Lung microvascular endothelial cell (primary cell): Measurements from ENCODE around the gene RARB. TPM values are rescaled to one million over a fixed set of nuclear protein-coding genes. Genes with fewer than 3 reads are reported as not detected.

Experiments
- DNase-seq, 2 donors: peaks; one replicate each; pipeline versions ENCODE4 v3.0.0 to v3.0.0-alpha.2; 2010; ENCODE audit warnings: low read depth in 2 of 2
- total RNA-seq: library from RNA; depleted of rRNA; stranded (reverse); fragments of >200 nt; gene quantifications from 2 replicates; pipeline ENCODE4 v1.2.1, GENCODE V29; 2014

RARB gene
- total RNA-seq, 1 donor from 2014 or later, result 2.4 TPM

- DNase-seq, result no peak
Measured at GRCh38 chr3:25503898-25504301, 75.8 kb downstream of the RARB start.

GRCh38 chr3:25505581-25505980 is 77.5 kb downstream of the RARB start:
- no peak for DNase-seq

GRCh38 chr3:25507811-25508210 is 79.7 kb downstream of the RARB start:
- no peak for DNase-seq

- no peak for DNase-seq
Measured at GRCh38 chr3:25508433-25508832, 80.4 kb downstream of the RARB start.

GRCh38 chr3:25508901-25509300 is 80.8 kb downstream of the RARB start:
- DNase-seq, result peak in 1 of 2 donors; percentile 83

DNA sequence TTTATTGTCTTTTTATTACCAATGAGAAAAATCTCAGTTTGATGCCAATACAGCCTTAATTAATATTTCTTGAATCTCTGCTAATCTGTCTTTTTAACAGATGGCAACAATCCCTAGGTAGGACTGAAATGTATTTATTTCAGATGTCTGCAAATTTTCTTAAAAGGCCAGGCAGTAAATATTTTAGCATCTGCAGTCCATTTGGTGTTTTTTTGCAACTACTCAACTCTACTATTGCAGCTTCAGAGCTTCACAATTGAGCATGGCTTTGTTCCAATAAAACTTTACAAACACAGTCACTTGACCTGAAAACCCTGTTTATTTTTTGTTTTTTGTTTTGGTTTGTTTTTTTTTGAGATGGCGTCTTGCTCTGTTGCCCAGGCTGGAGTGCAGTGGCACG is 82.7 kb downstream of the RARB start:
- DNase-seq, result no peak

DNA sequence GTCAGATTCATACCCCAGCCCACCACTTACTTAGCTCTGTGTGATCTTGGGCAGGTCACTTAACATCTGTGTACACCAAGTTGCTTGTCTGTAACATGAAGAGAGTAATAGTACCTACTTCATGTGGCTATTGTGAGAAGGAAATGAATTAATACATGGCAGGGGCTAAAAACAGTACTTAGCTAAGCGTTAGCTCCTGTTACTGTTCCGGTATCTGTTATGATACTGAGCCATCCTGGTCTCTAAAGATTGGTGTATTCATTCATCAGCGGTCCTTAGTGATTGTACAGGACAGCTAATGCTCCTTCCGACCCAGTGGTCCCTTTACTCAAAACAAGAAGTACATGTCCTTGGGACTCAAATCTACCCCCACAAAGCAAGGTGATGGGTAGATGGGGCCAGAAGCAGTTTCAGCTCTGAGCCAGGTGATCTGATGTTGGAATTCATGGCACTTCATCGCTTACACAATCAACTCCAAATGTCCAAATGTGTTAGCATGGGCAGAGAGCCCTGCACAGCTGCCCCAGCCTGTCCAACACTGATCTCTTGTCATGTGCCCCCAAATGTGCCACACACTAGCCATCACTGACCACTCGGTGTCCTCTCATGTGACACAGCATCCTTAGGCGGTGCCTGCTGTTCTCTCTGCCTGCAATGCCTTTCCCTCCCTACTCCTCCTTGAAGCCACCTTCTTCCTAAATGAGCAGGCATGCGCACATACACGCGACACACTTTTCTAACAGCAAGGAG is 84.1 kb downstream of the RARB start:
- no peak for DNase-seq

DNA sequence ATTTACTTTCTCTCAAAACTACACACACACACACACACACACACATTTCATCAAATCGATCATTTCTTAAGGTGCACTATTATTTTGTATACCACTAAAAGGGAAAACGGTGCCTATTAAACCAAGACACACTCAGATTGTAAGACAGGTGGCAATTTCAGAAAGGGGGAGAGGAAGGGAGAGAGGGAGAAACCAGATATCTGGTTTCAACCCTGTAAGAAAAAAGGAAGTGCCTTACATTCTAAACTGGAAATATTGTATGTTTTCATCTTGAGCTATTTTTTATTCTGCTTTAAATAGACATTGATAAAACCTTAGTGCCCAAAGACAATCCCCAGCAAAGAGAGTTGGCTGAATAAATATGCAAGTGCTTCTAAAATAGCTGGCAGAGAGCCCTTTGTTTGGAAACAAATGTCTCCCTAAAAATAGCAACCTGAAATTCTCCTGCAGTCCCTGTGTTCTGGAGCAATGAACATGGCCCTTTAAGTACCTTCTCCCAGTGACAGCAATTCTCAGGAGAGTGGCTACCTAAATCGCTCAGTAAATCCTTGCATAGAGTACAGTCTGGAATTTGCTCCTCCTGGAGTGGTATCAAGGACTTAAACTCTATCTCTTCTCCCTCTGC is 85.7 kb downstream of the RARB start:
- no peak for DNase-seq

DNA sequence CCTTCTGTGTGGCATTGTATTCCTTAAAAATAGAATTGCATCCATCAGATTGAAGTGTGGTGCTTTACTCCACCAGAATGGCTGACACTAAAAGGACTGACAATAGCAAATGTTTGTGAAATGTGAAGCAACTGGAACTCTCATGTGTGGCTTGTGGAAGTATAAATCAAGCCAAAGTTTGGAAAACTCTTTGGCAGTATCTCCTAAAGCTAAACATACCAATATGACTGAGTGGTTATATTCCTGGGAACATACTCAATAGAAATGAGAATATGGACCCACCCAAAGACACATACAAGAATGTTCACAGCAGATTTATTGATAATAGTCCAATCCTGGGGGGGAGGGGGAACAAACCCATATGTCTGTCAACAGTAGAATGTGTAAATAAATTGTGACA is 87.1 kb downstream of the RARB start:
- no peak for DNase-seq

DNA sequence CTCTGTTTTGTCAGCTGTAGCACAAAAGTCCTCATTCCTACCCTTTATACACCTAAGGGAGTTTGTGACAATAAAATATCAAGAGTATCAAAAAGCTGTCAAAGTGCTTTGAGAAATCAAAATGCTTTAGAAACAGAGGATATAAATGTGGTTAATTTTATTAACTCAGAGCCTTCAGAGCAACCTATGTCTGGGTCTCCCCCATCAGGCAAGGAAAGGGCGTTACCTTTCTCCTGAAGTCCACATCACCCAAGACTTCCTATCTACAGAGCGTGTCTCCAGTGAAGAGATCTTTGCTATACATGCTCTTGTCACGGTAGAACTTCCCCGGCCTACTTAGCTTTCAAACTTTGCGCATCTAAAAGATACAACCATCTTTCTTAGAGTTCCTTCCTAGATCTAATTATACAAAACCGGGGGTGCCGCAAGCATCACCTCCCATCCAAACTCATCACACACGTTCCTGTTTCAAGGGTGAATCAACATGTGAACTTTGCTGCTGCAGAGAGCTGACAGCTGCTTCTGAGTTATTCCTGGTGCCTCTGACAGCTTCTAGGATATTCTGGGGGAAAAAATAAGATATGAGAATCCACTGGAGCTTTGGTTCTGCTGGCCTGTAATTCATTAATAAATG is 93.0 kb downstream of the RARB start:
- DNase-seq, result no peak

DNA sequence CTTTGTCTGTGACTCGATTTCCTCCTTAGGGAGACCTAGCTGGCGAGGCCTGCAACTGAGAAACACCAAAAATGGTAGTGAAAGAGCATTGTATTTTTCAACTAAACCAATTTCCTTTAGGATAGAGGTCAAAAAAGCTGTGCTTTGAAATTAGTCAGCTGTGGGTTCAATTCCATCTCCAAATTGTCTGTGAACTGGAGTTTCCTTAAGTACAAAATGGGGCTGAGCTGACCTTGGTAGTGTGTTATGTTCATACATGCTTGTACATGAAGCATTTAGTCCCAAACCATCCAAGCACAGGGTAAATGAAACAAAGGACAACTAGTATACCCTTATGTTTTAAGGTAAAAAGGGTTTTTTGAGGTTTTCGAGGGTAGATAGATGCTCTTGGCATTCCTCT is 99.3 kb downstream of the RARB start:
- DNase-seq, result no peak

DNA sequence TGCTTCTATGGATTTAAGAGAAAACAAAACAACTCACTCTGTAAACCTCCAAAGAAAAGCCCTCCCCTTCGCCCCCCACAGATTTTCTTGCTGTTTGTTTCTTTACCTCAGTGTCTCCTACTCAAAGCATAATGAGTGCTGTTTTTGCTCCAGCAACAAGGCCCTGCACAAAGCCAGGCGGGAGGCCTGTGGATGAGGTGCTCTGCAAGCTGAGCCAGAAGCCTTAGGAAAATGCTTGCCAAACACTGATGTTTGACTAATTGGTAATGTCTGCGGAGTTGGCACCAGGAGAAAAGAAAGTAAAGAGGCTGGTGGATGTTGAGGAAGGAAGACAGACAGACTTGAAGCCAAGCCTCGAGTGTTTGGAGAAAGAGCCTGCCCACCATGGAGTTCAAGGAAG is 99.7 kb downstream of the RARB start:
- peak in 1 of 2 donors; percentile 39 for DNase-seq

- DNase-seq, result no peak
Measured at GRCh38 chr3:25531971-25532370, 103.9 kb downstream of the RARB start.

DNA sequence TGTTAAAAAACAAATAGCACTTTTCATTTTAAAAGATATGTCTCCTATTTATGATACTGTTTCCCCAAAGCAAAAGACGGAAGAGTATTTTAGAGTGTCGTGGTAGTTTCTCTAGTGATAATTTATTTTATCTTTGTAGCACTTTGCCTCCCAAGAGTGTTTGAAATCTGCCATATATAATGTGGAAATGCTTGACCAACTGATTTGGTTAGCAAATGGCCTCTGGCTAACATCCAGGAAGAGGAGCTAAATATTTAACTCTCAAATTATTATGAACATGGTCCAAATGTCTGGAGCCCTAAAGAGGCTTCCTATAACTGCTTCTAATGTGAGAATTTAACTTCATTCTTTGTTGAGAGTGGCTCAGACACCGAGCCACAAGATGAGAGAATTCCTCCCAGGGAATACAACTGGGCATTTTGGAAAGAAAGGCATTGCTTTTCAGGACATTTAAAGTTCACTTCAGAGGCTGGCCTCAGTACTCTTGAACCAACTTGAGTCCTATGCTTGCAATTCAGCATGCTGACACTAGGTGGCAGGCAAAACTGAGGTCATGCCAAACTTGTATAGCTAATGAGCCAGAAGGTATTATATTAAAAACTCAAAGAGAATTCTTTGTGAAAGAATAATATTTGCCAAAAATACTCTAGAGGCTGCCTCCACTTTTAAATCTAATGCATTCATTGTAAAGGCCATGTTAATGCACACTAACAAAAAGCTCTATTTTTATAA is 104.5 kb downstream of the RARB start:
- no peak for DNase-seq

- no peak for DNase-seq
Measured at GRCh38 chr3:25533399-25533798, 105.3 kb downstream of the RARB start.

GRCh38 chr3:25534007-25534406 is 105.9 kb downstream of the RARB start:
- DNase-seq, result no peak

- DNase-seq, result no peak
Measured at GRCh38 chr3:25536521-25537391, 108.7 kb downstream of the RARB start.

DNA sequence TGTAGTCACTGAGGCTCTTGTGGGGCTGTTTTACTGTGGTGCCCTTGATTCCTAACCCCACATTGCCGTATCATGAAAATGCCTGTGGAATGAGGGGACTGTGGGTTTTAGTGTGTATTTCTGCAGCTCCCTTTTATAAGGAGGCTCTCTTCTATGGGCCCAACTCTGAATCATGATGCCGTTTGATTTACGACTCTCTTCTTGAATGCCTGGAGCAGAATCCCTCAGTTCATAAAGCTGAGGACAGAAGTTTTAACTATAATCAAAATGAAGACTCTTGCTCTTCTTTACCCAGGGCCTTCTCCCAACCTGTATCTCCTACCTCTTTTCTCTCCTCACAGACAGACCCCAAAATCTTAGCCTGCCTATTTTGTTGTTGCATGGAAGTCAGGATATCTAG is 109.5 kb downstream of the RARB start:
- no peak for DNase-seq

DNA sequence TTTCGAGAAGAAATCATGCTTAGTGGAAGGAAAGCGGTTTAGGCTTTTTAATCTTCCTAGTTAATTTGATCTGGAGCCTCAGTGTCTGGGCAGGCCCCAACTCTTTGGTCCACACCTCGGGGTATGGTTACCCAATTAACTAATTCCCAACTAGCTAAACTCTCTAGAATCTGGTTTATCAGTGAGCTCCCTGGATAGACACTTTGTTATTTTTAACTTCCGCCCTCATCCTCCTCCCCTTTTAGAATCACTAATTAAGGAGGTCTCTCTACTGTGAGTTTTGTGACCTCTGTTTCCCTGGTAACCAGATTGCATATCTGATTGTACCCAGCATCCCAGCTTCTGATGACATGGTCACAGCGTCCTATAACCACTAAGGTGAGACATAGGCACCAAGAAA is 112.2 kb downstream of the RARB start:
- DNase-seq, result no peak

GRCh38 chr3:25542492-25543039 is 114.5 kb downstream of the RARB start:
- DNase-seq, result no peak

DNA sequence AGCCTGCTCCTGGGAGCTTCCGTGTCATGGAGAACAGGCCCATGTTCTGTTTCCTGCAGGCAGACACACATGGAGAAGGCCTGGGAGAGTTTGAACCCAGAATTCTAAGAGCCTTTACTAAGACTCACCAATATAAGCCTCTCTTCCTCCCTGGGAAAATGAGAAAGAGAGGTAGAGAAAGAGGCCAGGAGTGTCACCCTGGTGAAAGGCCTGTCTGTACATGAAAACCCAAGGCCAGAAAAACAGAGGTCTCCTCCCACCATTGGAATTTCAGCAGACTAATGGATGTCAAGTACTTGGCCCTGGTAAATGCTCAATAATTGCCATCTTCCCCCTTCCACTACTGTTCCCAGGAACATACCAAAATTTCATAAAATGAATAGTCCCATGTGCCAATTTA is 119.0 kb downstream of the RARB start:
- no peak for DNase-seq
